Epithelial cell of esophagus (primary cell): ENCODE results near the gene RBMS3.
A peak's percentile ranks its signal among the peaks of the same experiment; 100 is the strongest.
"Not testable (repeated sequence)": the region's sequence is repeated elsewhere in the genome, so short reads cannot be mapped to it uniquely, and the experiment has no call there.

ENCODE experiments used
- DNase-seq: peaks from one replicate; pipeline ENCODE4 v3.0.0; 2010; ENCODE audit warnings: low read depth
- H3K4me3 ChIP-seq: 2 replicates; pipeline ENCODE4 v1.5.1; 2011; ENCODE audit warnings: mild to moderate bottlenecking, low read length, control low read depth
- CTCF ChIP-seq: IDR thresholded peaks from 2 replicates; pipeline ENCODE4 v1.5.1; 2011; ENCODE audit warnings: low read depth, mild to moderate bottlenecking, low read length, control low read depth, inconsistent platforms; ENCODE audit not compliant: insufficient read depth; ENCODE audit errors: missing control alignments

Gene RBMS3

DNA sequence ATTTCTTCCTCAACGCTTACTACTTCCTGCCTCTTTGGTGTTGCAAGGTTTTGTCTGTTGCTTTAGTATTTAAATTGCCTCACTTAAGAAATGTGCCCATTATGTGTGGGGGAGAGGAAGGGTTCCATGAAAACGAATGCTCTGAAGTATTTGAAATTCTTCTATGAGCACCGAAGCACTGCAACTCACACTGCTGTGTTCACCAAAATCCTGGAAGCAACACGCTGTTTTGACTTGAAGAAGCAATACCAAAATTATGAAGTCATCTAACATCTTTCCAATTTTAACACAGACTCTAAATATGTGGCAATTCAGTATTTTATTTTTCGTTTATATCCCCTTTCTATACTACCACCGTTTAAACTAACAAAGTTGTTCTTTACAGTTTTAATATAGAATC, 101.5 kb downstream of the RBMS3 start:
- TF ChIP-seq CTCF: no peak
- no peak for DNase-seq
- no peak overlapping the region for H3K4me3 ChIP-seq

- no peak for TF ChIP-seq CTCF
- no peak for DNase-seq
- no peak overlapping the region for H3K4me3 ChIP-seq
These were observed 102.0 kb downstream of the RBMS3 start for GRCh38 chr3:29382845-29383244.

- TF ChIP-seq CTCF: no peak
- H3K4me3 ChIP-seq: no peak overlapping the region
- peak; percentile 40 for DNase-seq
These were observed 103.8 kb downstream of the RBMS3 start for GRCh38 chr3:29384640-29385039.

DNA sequence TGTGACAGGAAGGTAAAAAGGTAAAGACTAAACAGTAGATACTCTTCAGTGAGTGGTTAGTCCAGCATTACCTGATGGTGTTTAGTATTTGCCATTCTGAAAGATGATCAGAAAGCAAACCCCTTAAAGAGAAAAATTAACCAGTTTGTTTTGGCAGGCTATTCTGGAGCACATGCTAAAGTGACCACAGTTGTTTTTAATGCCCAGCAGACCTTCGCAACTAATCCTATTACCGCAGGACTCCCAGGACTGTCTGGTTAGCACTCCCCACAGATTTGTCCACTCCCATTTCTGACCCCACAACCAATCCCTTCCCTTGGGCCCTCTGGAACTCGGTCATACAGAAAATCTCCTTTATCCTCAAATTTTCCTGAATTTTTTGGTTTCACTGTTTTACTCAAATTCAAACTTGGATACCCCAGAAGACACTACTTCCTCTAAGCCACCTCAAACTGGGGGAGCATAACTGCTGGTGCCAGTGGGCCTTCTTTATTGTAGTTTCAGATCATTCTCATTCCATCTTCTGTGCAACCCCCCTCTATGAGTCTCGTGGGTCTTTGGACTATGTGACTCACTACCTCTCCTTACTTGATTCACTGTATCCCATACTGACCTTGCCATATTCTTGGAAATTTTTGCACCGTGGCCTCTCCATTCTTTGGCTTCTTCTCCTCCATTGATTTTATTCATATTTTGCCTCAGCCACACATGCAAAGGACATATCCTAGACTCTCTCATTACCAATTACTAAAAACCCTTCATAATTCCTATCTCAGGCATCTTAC, 104.4 kb downstream of the RBMS3 start:
- H3K4me3 ChIP-seq: no peak overlapping the region
- no peak for DNase-seq
- TF ChIP-seq CTCF: no peak

DNA sequence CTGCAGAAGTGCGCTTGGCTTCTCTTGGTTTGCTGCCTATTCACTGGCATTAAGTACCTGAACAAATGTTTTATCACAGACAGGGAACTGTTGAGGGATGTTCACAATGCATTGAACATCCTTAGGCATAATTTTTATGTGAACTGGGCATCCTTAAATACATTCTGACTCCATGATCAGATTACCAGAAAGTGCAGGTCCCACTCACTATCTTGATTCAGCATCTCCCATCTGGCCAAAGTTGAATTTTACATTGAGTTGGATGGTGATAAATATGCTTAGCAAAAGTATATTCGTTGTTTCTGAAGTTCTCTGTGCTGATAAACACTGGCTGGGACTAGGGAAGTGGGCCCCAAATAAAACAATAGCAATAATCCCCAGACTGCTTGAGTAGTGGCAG, 108.5 kb downstream of the RBMS3 start:
- DNase-seq: no peak
- no peak overlapping the region for H3K4me3 ChIP-seq
- TF ChIP-seq CTCF: no peak

- TF ChIP-seq CTCF: no peak
- DNase-seq: no peak
- H3K4me3 ChIP-seq: no peak overlapping the region
These were observed 111.9 kb downstream of the RBMS3 start for GRCh38 chr3:29392625-29393388.

GRCh38 chr3:29393946-29394345, 113.1 kb downstream of the RBMS3 start:
- H3K4me3 ChIP-seq, DNase-seq: not testable (repeated sequence)
